HG03097 (cell line): ENCODE data around the gene HES1.
"Not testable (repeated sequence)": the region's sequence is repeated elsewhere in the genome, so short reads cannot be mapped to it uniquely, and the experiment has no call there.

ENCODE experiments used
- ATAC-seq: cut with Tn5 transposase; IDR thresholded peaks from one replicate; pipeline ENCODE4 v1.9.1; 2021; ENCODE audit not compliant: unreplicated experiment, low FRiP score

Gene HES1

GRCh38 chr3:194139814-194140391 is 4.0 kb downstream of the HES1 start:
- no peak for ATAC-seq

- ATAC-seq: no peak
Measured at GRCh38 chr3:194140520-194141414, 4.8 kb downstream of the HES1 start.

- ATAC-seq: peak; percentile 25
Measured at GRCh38 chr3:194141415-194142155, 5.6 kb downstream of the HES1 start.

- ATAC-seq: no peak
Measured at GRCh38 chr3:194142156-194142910, 6.4 kb downstream of the HES1 start.

- no peak for ATAC-seq
Measured at GRCh38 chr3:194145702-194146101, 9.8 kb downstream of the HES1 start.

GRCh38 chr3:194147679-194148078 is 11.7 kb downstream of the HES1 start:
- ATAC-seq: no peak

GRCh38 chr3:194148383-194148782 is 12.4 kb downstream of the HES1 start:
- no peak for ATAC-seq

- ATAC-seq: no peak
Measured at GRCh38 chr3:194150252-194150934, 14.4 kb downstream of the HES1 start.

GRCh38 chr3:194150935-194151302 is 15.0 kb downstream of the HES1 start:
- ATAC-seq: not testable (repeated sequence)

- ATAC-seq: no peak
Measured at GRCh38 chr3:194154346-194154745, 18.4 kb downstream of the HES1 start.

- ATAC-seq: no peak
Measured at GRCh38 chr3:194156095-194156494, 20.1 kb downstream of the HES1 start.

- ATAC-seq: no peak
Measured at GRCh38 chr3:194158942-194159439, 23.0 kb downstream of the HES1 start.

- no peak for ATAC-seq
Measured at GRCh38 chr3:194160158-194160557, 24.2 kb downstream of the HES1 start.

- no peak for ATAC-seq
Measured at GRCh38 chr3:194161131-194162045, 25.4 kb downstream of the HES1 start.

GRCh38 chr3:194162070-194162678 is 26.2 kb downstream of the HES1 start:
- no peak for ATAC-seq

GRCh38 chr3:194162817-194163584 is 27.1 kb downstream of the HES1 start:
- no peak for ATAC-seq

GRCh38 chr3:194163697-194164096 is 27.7 kb downstream of the HES1 start:
- no peak for ATAC-seq

- no peak for ATAC-seq
Measured at GRCh38 chr3:194164861-194165260, 28.9 kb downstream of the HES1 start.
